ENCODE data around the gene TTLL12. TPM values are rescaled to one million over a fixed set of nuclear protein-coding genes. Genes with fewer than 3 reads are reported as not detected.

Gene TTLL12
- total RNA-seq, 2 experiments from 2014 or later = 115 to 118 TPM

- CTCF ChIA-PET = no interaction called here
- POLR2A ChIA-PET = no interaction called here
Observed at GRCh38 chr22:43144949-43145348, 42.0 kb downstream of the TTLL12 start.

DNA sequence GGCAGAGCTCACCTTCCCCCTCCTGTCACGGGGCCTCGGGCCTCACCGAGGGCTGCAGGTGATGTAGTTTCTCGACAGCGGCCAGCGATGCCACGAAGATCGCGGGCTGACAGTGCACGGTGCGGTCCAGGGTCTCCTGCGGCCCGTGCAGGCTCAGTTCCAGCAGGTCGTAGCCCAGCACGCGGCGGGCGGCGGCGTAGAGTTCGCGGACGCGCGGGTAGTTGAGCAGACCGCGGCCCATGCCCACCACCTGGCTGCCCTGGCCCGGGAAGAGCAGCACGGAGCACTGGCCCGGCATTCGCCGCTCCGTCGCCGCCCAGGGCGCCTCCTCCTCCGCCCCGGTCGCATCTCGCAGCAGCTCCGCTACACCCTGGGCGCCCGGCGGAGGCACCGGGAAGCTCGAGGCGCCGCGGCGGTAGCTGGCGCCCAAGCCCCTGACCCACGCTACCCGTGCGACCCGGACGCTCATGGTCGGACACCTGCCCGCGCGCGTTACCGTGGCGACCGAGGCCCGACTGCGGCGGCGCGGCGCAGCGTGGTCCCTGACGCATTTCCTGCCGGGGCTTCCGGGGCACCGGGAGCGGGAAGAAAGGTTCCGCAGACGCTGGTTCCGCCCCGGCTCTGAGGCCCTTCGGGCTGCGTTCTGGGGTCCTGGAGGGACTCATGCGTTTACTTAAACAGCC is 43.9 kb downstream of the TTLL12 start, which contains the start of gene MCAT:
Gene MCAT (minus strand): TSS at position 519 of the 683 bp plus-strand sequence. CDS start 50 bp downstream, at position 469.
- ChIA-PET POLR2A (interaction anchor here (0.7 to 1.4 kb wide), 3 partner anchors 8 to 1938 kb away, joined by 3 to 6 read pairs (median 5); partner anchors contain the start of genes L3MBTL2 and TSPO), CTCF (interaction anchor here (1.2 kb wide), 1 partner anchor 20 kb away, joined by 3 read pairs; no protein-coding TSS in a partner anchor)

DNA sequence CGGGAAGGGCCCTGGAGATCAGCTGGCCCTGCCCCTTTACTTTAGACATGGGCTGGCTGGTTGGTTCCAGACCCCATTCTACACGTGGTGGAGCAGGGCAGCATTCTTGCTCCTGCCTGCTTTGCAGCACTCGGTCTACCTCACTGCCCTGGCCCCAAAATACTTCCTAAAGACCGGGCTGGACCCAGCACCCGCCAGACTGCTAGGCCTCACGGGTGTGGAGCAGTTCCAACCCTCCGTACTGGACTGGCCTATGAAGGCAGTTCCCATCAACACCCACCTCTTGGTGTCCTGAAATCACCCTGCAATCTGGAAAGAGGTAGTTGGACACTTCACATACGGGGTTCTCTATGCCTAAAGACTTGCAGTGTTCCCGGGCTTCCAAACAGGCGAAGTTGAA is 50.1 kb downstream of the TTLL12 start:
- POLR2A ChIA-PET = no interaction called here
- CTCF ChIA-PET = interaction anchor here (0.5 to 1.2 kb wide), 4 partner anchors 9 to 917 kb away, joined by 3 to 5 read pairs (median 4); no protein-coding TSS in a partner anchor

GRCh38 chr22:43136255-43136654 is 50.7 kb downstream of the TTLL12 start:
- ChIA-PET CTCF (interaction anchor here (0.5 to 1.2 kb wide), 3 partner anchors 10 to 401 kb away, joined by 3 to 4 read pairs (median 3); no protein-coding TSS in a partner anchor), POLR2A (no interaction called here)

DNA sequence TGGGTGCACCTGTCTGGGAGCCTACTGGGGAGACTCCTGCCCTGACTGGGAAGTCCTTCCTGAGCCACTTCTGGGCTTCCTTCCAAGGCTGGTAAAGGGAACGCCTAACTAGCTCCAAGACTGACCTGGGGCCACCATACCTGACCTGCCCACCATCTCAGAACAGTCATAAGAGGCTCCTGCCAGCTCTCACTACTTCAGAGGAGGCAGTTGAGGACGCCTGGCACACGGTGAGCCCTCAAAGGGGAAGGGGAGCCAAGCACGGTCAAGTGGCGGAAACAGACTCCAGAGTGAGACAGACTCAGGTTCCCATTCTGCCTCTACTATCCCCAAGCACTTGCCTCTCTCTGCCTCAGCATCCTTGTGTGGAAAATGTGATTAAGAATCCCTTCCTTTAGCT is 51.4 kb downstream of the TTLL12 start:
- POLR2A ChIA-PET = no interaction called here

DNA sequence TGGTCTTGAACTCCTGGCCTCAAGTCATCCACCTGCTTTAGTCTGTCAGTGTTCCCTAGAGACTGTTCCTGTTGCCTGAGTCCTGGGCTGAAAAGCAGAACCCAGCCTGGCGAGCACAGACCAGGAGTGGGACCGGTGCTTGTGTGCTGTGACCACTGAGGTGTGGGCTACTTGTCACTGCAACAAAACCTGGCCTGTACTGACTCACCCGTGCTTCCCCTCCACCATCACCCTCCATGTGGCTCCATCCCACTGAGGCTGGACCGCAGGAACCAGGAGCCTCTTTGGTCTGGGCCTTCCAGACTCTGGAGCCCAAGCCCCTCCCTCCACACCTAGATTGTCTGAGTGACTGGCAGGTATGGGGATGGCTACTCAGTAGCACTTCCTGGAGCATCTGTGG is 52.4 kb downstream of the TTLL12 start:
- ChIA-PET CTCF (no interaction called here), POLR2A (interaction anchor here (0.7 kb wide), 1 partner anchor 43 kb away, joined by 4 read pairs; no protein-coding TSS in a partner anchor)

More for the DNA sequence above, 51.4 kb downstream of the TTLL12 start:
- CTCF ChIA-PET = interaction anchor here (0.5 kb wide), 1 partner anchor 119 kb away, joined by 3 read pairs; no protein-coding TSS in a partner anchor

GRCh38 chr22:43133401-43133800 is 53.5 kb downstream of the TTLL12 start:
- POLR2A ChIA-PET = interaction anchor here (0.7 kb wide), 1 partner anchor 494 kb away, joined by 6 read pairs; no protein-coding TSS in a partner anchor
- CTCF ChIA-PET = interaction anchor here (0.8 kb wide), 1 partner anchor 11 kb away, joined by 4 read pairs; no protein-coding TSS in a partner anchor

GRCh38 chr22:43131773-43132501 is 55.0 kb downstream of the TTLL12 start:
- ChIA-PET POLR2A (no interaction called here), CTCF (no interaction called here)

DNA sequence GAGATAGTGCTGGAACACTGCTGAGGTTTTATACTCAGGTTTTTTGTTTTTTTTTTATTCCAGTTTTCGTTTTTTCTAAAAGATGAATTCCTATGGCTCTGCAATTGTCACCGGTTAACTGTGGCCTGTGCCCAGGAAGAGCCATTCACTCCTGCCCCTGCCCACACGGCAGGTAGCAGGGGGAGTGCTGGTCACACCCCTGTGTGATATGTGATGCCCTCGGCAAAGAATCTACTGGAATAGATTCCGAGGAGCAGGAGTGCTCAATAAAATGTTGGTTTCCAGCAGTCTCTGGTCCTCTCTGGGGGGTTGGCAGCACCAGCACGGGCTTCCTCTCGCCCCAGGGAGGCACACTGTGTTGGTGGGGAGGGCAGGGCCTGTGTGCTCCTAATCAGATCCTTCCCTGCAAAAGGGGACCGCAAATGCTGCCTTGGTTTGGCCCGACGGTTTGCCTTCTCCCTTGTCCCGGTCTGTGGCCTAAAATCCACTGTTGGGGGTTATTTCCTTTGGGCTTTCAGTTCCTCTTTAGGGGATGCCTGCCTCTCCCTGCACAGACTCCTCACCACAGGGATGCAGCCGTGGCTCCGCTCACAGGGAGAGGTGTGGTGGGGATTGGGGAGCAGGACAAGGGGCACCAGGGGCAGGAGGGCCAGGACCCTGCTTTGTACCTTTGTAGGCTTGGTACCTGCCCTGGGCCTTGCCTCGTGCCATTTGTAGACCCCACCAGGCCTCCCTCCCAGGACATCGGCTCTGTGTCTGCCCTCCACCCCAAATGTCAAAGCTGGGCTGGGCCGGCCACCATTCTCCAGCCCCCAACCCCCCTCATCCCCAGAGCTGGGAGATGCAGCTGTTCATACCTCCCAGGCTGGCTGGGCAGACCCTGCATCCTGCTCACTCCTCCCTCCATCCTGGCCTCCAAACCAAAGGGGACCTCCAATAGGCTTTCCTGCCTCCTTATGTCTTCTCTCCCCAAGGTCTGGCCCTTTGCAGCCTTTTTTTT is 57.2 kb downstream of the TTLL12 start:
- ChIA-PET POLR2A (no interaction called here), CTCF (interaction anchor here (0.7 kb wide), 1 partner anchor 8 kb away, joined by 4 read pairs; no protein-coding TSS in a partner anchor)

DNA sequence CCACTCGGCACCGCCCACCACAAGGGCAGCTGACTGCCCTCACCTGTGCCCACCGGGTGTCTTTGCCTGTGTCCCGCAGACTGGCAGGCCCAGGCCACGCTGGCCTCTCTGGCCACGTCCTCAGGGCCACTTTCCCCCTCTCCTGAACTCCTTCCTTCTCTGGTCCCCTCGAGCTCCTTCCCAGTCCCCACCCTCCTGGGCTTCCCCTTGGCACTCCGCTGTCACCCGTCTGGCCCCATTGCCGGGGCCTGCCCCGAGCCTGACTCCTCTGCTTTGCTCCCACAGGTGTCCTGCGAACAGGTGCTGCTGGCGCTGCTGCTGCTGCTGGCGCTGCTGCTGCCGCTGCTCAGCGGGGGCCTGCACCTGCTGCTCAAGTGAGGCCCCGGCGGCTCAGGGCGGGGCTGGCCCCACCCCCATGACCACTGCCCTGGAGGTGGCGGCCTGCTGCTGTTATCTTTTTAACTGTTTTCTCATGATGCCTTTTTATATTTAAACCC is 58.0 kb downstream of the TTLL12 start:
- ChIA-PET CTCF (interaction anchor here (0.6 kb wide), 1 partner anchor 20 kb away, joined by 3 read pairs; no protein-coding TSS in a partner anchor), POLR2A (no interaction called here)

GRCh38 chr22:43128116-43128515 is 58.8 kb downstream of the TTLL12 start:
- ChIA-PET POLR2A (no interaction called here), CTCF (no interaction called here)

DNA sequence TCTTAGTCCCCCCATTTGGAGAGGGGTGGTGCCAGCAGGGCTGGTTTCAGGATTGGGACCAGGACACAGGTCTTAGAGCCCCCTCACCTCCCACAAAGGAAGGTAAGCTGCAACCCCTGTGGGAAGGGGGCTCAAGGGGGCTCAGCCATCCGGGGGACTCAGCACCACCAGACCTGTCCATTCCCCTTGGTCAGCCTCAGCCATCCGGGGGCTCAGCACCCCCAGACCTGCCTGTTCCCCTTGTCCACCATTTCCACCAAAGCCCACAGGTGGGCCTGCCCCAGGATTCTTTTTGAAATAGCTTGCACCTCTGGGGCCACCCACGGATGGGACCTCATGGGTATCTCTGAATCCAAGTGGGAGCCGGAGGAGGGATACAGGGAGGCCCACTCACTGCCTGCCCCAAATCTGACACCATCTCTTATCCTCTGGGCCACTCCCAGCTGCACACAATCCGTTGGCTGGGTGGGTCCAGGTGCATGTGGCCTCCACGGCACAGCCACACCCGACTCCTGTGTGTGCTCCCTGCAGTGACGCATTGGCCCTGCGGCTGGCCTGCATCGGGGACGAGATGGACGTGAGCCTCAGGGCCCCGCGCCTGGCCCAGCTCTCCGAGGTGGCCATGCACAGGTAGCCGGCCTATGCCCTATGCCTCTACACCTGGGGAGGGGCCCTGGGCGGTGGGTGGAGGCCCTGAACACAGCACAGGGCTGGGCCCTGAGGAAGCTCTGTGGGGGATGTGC is 59.6 kb downstream of the TTLL12 start:
- POLR2A ChIA-PET = no interaction called here
- CTCF ChIA-PET = no interaction called here

GRCh38 chr22:43126501-43127165 is 60.3 kb downstream of the TTLL12 start:
- ChIA-PET POLR2A (no interaction called here), CTCF (interaction anchor here (0.7 kb wide), 1 partner anchor 65 kb away, joined by 4 read pairs; no protein-coding TSS in a partner anchor)

DNA sequence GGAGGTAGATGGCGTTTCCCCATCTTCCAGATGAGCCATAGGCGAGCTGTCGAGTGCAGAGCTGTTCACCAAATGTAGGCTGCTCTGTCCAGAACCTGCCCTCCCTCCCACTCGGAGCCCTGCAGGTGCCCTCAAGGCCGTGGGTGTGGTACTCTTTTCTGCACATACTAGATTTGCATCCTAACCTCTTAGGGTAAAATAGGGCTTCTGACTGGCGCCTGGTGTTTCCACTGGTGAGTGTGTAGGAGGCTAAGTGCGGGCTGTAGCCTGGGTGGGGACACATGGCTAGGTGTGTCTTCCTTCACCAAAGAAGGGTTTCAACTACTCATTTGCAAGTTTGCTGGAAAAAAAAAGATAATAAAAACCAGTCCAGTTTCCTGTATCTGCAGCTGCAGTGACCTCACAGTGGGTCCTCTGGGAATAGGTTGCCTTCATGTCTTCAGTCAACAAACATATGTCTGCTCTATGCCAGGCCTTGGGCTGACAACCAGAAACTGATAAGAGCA is 67.9 kb downstream of the TTLL12 start:
- ChIA-PET CTCF (no interaction called here), POLR2A (no interaction called here)

GRCh38 chr22:43118024-43118849 is 68.7 kb downstream of the TTLL12 start:
- ChIA-PET CTCF (no interaction called here), POLR2A (no interaction called here)

GRCh38 chr22:43116932-43117331 is 70.0 kb downstream of the TTLL12 start:
- CTCF ChIA-PET = no interaction called here

More at GRCh38 chr22:43116932-43117331, 70.0 kb downstream of the TTLL12 start:
- POLR2A ChIA-PET = no interaction called here
